Endothelial cell of umbilical vein (primary cell): ENCODE measurements around the gene TAOK1. TPM values are rescaled to one million over a fixed set of nuclear protein-coding genes. Genes with fewer than 3 reads are reported as not detected.
A peak's percentile ranks its signal among the peaks of the same experiment; 100 is the strongest.

ENCODE experiments used
- BruUV-seq: library from RNA; stranded (reverse); fragments of 400-500 nt; replicated peaks from 2 replicates; lab custom pipeline; 2021; lab: Mats Ljungman, UMichigan
- CTCF ChIA-PET: fragments of 300-600, 350-600 bp; sonication (Branson Sonifier 250); formaldehyde crosslinking; loops from one replicate; lab custom pipeline; 2021; ENCODE audit warnings: antibody characterized with exemption, inconsistent platforms; lab: Charles Lee
- POLR2A ChIA-PET: fragments of 300-600, 350-600 bp; sonication (Branson Sonifier 250); formaldehyde crosslinking; loops from one replicate; lab custom pipeline; 2021; ENCODE audit warnings: antibody characterized with exemption, inconsistent platforms; lab: Charles Lee
- DNase-seq: peaks from one replicate; pipeline ENCODE4 v3.0.0-alpha.2; 2011; ENCODE audit warnings: low read depth, low spot score
- FAIRE-seq: peaks from 2 replicates; lab custom pipeline; 2011; peaks lifted over from hg19 to GRCh38; lab: Jason Lieb, UNC
- H2AFZ ChIP-seq: 2 replicates; pipeline ENCODE4 v1.6.0; 2012; ENCODE audit warnings: low read depth, low read length, control low read depth, inconsistent platforms
- H3K27ac ChIP-seq: 2 replicates; pipeline ENCODE4 v1.5.1; 2011; ENCODE audit warnings: low read depth, mild to moderate bottlenecking, control low read depth, low read length, moderate library complexity; ENCODE audit not compliant: insufficient read depth
- H3K27me3 ChIP-seq, 2 experiments: 2 replicates each; pipeline versions ENCODE4 v1.6.0 to v1.6.1; 2011; ENCODE audit warnings: low read length in 2 of 2, mixed read lengths in 1 of 2; ENCODE audit not compliant: control insufficient read depth in 2 of 2, insufficient read depth in 2 of 2
- H3K36me3 ChIP-seq, 2 experiments: 2 replicates in 1 of 2; 3 replicates in 1 of 2; pipeline ENCODE4 v1.5.1; 2011; ENCODE audit warnings: low read length in 2 of 2, mild to moderate bottlenecking in 1 of 2, moderate library complexity in 1 of 2; ENCODE audit not compliant: control insufficient read depth in 2 of 2, insufficient read depth in 2 of 2; ENCODE audit errors: extremely low read depth in 1 of 2
- H3K4me1 ChIP-seq: 3 replicates; pipeline ENCODE4 v1.5.1; 2011; ENCODE audit warnings: mild to moderate bottlenecking, low read length; ENCODE audit not compliant: control insufficient read depth, insufficient read depth; ENCODE audit errors: extremely low read depth
- H3K4me2 ChIP-seq: 2 replicates; pipeline ENCODE4 v1.6.1; 2011; ENCODE audit warnings: low read length, control low read depth, mixed read lengths; ENCODE audit not compliant: insufficient read depth
- H3K4me3 ChIP-seq, 3 experiments: fragments of 200-600 bp in 1 of 3; sonication (generic), shearing (Covaris generic) in 1 of 3; replicated peaks in 1 of 3; 2 replicates each; pipeline ENCODE4 v1.5.1; 2011 to 2016; ENCODE audit warnings: control low read depth in 3 of 3, low read length in 3 of 3, mild to moderate bottlenecking in 2 of 3, inconsistent platforms in 1 of 3, low read depth in 1 of 3, moderate library complexity in 1 of 3; ENCODE audit not compliant: insufficient read depth in 1 of 3
- H3K79me2 ChIP-seq: 2 replicates; pipeline ENCODE4 v1.6.0; 2012; ENCODE audit warnings: low read length, inconsistent platforms; ENCODE audit not compliant: control insufficient read depth, insufficient read depth
- H3K9ac ChIP-seq: replicated peaks from 2 replicates; pipeline ENCODE3; 2011; ENCODE audit warnings: low read length, control low read depth; ENCODE audit not compliant: insufficient read depth; ENCODE audit errors: extremely low read depth
- H3K9me1 ChIP-seq: replicated peaks from 3 replicates; pipeline ENCODE4 v1.6.0; 2011; ENCODE audit warnings: mild to moderate bottlenecking, low read length; ENCODE audit not compliant: control insufficient read depth, insufficient read depth; ENCODE audit errors: extremely low read depth
- H3K9me3 ChIP-seq: replicated peaks from 2 replicates; pipeline ENCODE4 v1.5.1; 2012; ENCODE audit warnings: low read length, inconsistent platforms; ENCODE audit not compliant: control insufficient read depth, insufficient read depth
- H4K20me1 ChIP-seq: replicated peaks from 2 replicates; pipeline ENCODE3; 2011; ENCODE audit warnings: mild to moderate bottlenecking, low read length; ENCODE audit not compliant: control insufficient read depth, insufficient read depth; ENCODE audit errors: extremely low read depth
- EZH2 ChIP-seq: IDR thresholded peaks from 2 replicates; pipeline ENCODE4 v1.6.1; 2012; ENCODE audit warnings: borderline replicate concordance, low read depth, mild to moderate bottlenecking, moderate library complexity, low read length, inconsistent platforms; ENCODE audit not compliant: severe bottlenecking
- FOS ChIP-seq: IDR thresholded peaks from 2 replicates; pipeline ENCODE4 v1.6.1; 2011; ENCODE audit warnings: mild to moderate bottlenecking, low read length, moderate library complexity, borderline replicate concordance; ENCODE audit not compliant: insufficient read depth
- GATA2 ChIP-seq: IDR thresholded peaks from 2 replicates; pipeline ENCODE4 v1.7.0; 2011; ENCODE audit warnings: low read depth, mild to moderate bottlenecking, moderate library complexity, mixed read lengths, low read length; ENCODE audit not compliant: insufficient read length, insufficient read depth
- JUN ChIP-seq: IDR thresholded peaks from 2 replicates; pipeline ENCODE4 v1.6.1; 2011; ENCODE audit warnings: borderline replicate concordance, low read depth; ENCODE audit not compliant: insufficient read length, insufficient read depth
- MYC ChIP-seq: IDR thresholded peaks from one replicate; pipeline ENCODE4 v1.6.1; 2011; ENCODE audit warnings: mild to moderate bottlenecking, low read depth, low read length
- POLR2A ChIP-seq: IDR thresholded peaks from 2 replicates; pipeline ENCODE4 v1.6.1; 2012; ENCODE audit warnings: low read depth, mild to moderate bottlenecking, control low read depth, low read length
- POLR2AphosphoS5 ChIP-seq: IDR thresholded peaks from 2 replicates; pipeline ENCODE4 v1.6.1; 2012; ENCODE audit warnings: low read depth, mild to moderate bottlenecking, control low read depth, low read length, moderate library complexity; ENCODE audit not compliant: insufficient read depth
- dilution Hi-C: fragments of 300-500 bp; cut with MboI; formaldehyde crosslinking; loops from one replicate; pipeline ENCODE4 v1.15.0; 2019; ENCODE audit warnings: low sequenced_read_pairs; ENCODE audit not compliant: extremely low pct_ligation_motif_present
- intact Hi-C: fragments of 100-400 bp; cut with micrococcal nuclease; formaldehyde crosslinking; loops from one replicate; pipeline ENCODE4 v1.10.0; 2022
- polyA plus RNA-seq, 4 experiments: library from polyadenylated mRNA; depleted of rRNA in 3 of 4; stranded (reverse) in 3 of 4; unstranded in 1 of 4; fragments of >200 nt; gene quantifications; 2 replicates each; pipeline versions ENCODE4 v1.2.1 to v1.2.3, GENCODE V29; 2011 to 2012; ENCODE audit warnings: missing spikeins in 1 of 4
- total RNA-seq: library from RNA; stranded (reverse); gene quantifications from 2 replicates; pipeline ENCODE4 v1.2.3, GENCODE V29; 2021
- TF ChIP-seq, protein P1 (sequence below): IDR thresholded peaks from 2 replicates; pipeline ENCODE4 v1.6.1; 2011; ENCODE audit not compliant: insufficient read depth, insufficient read length
- TF ChIP-seq, protein P2 (sequence below), 2 donors: IDR thresholded peaks; 1 replicate in 1 of 2; 2 replicates in 1 of 2; pipeline ENCODE4 v1.5.1; 2011; ENCODE audit warnings: low read length in 2 of 2, mild to moderate bottlenecking in 2 of 2, moderate library complexity in 2 of 2, control low read depth in 1 of 2, inconsistent platforms in 1 of 2, low read depth in 1 of 2; ENCODE audit not compliant: insufficient read depth in 1 of 2; ENCODE audit errors: extremely low read depth in 1 of 2

The TAOK1 gene
- total and polyA plus RNA-seq, 2 donors (not counting 3 experiments of a cell fraction or from before 2014, with no cell fraction given): 11.0 to 82.2 TPM

DNA sequence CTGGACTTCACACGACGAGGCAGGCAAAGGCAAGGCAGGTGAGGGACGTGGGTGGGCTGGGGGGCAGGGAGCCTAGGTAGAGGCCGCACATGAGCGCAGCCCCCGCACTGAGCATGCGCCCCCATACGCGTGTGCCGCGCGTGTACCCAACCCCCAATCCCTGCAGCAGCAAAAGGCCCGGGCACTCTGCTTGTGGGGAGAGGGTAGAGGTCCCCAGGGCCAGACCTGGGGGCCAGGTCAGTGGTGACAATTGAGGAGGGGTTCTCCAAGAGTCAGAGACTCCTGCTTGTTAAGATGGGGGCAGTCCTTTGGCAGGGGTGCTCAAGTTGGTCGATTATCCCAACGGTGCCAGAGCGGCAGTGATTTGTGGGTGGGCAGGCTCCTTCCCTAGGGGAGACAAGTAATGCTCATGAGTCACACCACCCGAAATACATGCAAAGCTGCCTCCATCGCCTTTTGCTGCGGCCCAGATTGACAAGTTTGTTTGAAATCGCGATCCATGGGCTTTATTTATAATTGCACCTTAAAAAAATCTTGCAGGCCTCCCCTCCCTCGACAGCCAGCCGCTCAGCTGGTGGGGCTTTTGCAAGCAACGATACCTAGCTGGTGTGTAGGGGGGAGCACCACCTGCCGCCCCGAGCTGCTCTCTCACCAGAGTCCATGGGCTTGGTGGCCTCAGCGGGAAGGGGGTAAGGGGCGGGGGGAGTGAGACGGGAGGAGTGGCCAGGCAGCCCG lies 200.4 kb downstream of the TAOK1 start:
- DNase-seq (no peak), FAIRE-seq (no peak)
- intact Hi-C loops: loop anchor here (1.0 to 5.0 kb wide), 6 partner anchors 10 to 442 kb away; partner anchors contain the start of genes ABHD15 and NUFIP2
- no peaks in the 10 kb centered on the region for H3K36me3 ChIP-seq
- H3K79me2 ChIP-seq: peaks cover 43% of the 10 kb centered on the region
- H3K27ac ChIP-seq: peak overlapping the region; percentile 37
- no peaks in the 10 kb centered on the region for H3K9me1 ChIP-seq
- H3K9ac ChIP-seq: peak overlapping the region; percentile 50
- peak overlapping the region in 1 of 3 experiments; percentile 28 for H3K4me3 ChIP-seq
- H2AFZ ChIP-seq: peak overlapping the region; percentile 76
- peaks cover 68% of the 10 kb centered on the region for H3K4me1 ChIP-seq
- peak overlapping the region; percentile 53 for H3K4me2 ChIP-seq
- CTCF ChIA-PET: interaction anchor here (0.8 to 9.2 kb wide), 9 partner anchors 12 to 466 kb away, joined by 3 to 152 read pairs (median 23); partner anchors contain the start of genes SSH2 and TP53I13
- H3K27me3 ChIP-seq: no peaks in the 10 kb centered on the region
- no TSS peak for BruUV-seq
- TF ChIP-seq POLR2AphosphoS5 (no peak), POLR2A (no peak), FOS (no peak), JUN (no peak), GATA2 (no peak), MYC (no peak), EZH2 (no peak)
- TF ChIP-seq, protein P1, sequence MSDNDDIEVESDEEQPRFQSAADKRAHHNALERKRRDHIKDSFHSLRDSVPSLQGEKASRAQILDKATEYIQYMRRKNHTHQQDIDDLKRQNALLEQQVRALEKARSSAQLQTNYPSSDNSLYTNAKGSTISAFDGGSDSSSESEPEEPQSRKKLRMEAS: no peak
- TF ChIP-seq, protein P2, sequence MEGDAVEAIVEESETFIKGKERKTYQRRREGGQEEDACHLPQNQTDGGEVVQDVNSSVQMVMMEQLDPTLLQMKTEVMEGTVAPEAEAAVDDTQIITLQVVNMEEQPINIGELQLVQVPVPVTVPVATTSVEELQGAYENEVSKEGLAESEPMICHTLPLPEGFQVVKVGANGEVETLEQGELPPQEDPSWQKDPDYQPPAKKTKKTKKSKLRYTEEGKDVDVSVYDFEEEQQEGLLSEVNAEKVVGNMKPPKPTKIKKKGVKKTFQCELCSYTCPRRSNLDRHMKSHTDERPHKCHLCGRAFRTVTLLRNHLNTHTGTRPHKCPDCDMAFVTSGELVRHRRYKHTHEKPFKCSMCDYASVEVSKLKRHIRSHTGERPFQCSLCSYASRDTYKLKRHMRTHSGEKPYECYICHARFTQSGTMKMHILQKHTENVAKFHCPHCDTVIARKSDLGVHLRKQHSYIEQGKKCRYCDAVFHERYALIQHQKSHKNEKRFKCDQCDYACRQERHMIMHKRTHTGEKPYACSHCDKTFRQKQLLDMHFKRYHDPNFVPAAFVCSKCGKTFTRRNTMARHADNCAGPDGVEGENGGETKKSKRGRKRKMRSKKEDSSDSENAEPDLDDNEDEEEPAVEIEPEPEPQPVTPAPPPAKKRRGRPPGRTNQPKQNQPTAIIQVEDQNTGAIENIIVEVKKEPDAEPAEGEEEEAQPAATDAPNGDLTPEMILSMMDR (IDR thresholded peaks at IDR 0.05; ENCODE audit: extremely low read depth in 1 of 2, insufficient read depth in 1 of 2, low read depth in 1 of 2, low read length in 2 of 2): no peak
- H4K20me1 ChIP-seq: no peaks in the 10 kb centered on the region
- H3K9me3 ChIP-seq: no peaks in the 10 kb centered on the region
- dilution Hi-C loops: no loop called here
- POLR2A ChIA-PET: interaction anchor here (0.7 kb wide), 1 partner anchor 32 kb away, joined by 3 read pairs; the partner anchor contains the start of gene CORO6
